Measurements from ENCODE around the gene FAM227B.
"Not testable (repeated sequence)": the region's sequence is repeated elsewhere in the genome, so short reads cannot be mapped to it uniquely, and the experiment has no call there.

FAM227B gene, protein sequence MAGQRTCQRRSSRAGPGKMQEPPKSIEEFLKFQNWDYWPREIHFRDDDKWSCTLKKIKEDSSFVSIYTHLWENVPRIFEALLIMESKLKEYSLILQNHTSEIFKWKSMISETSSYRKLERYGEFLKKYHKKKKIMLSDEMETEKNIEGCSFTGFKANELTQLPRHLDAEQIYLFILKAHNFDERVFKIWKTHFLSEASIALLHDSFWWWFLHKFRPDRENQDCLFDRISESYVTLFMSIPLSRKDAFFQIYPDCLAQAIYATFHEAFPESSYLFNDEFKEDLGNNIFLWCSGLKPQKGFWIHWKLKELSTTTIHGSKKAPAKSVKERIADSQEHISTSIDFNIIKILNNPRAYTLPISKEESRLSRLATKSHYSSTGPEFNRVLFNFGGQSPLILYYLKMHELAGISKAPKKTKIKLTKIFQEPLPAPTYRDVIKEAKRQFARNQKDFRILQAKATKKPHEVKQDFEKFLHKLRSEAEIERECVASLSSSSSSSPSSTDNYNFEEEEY

DNA sequence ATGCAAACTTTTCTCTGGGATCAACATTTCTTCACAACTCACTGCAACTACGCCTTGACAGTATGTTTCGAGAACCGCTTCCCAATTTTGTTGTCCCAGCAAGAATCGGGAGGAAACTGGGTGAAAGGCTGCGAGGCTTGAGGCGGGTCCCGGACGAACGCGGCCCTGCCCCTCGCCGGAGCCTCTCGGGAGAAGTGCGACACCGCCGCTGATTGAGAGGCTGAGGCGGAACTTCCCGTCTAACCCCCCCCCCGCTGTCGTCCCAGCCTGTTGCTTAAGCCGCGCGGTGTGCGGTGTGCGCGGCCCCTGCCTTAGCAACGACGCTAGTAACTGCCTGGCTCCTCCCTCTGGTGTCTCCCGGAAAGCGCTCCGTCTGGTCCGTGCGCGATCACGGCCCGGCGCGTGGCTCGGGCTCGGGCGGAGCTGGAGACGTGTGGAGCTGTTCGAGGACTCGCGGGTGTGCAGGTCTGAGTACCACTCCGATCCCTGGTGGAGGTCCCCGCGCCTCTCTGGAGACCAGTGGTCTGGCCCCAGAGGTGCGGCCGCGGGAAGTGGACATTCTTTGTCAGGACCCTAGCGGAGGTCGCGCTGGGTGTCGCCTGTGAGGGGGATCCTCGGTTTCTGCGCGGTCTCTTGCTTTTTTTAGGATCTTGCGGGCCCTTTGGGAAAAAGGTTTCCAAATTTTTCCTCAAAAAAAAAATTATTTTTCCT, at the start of gene FAM227B, which contains the start of gene DTWD1:
FAM227B (minus strand) TSS at position 161 of the 711 bp plus-strand sequence. CDS start 5,647 bp downstream, outside the sequence.
DTWD1 (plus strand) TSS at position 391 of the 711 bp plus-strand sequence. CDS start 4,120 bp downstream, outside the sequence.
- DNase-seq (ENCODE audit: low spot score), result peak; percentile 97

DNA sequence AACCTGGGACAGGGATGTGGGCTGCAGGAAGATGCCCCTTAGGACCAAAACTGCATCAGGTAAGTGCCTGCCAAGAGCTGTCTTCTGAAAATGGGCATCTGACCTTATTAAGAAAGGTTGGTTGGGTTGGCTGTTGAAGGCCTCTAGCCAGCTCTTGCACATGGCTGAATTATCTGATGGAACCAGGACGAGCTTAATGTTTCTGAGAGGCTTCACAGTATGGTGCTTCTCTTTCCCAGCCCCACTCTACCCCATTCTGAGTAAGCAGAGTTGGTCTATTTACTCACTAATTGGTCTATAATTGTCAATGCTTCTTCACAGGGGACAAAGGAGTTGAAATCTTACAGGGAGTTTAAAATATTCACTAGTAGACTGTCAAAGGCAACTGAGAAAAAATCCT, 48.7 kb upstream of the FAM227B start:
- no peak for DNase-seq (ENCODE audit: low spot score)

DNA sequence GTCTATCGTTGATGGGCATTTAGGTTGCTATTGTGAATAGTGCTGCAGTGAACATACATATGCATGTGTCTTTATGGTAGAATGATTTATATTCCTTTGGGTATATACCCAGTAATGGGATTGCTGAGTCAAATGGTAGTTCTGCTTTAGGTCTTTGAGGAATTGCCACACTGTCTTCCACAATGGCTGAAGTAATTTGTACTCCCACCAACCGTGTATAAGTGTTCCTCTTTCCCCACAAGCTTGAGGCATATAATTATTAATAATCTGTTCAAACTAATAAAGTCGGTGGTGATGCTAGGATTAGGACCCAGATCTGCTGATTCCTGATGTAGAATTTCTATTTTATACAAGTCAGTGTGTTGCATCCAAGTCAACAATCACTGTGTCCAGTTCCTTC, 45.9 kb upstream of the FAM227B start:
- not testable (repeated sequence) for DNase-seq (ENCODE audit: low spot score)

DNA sequence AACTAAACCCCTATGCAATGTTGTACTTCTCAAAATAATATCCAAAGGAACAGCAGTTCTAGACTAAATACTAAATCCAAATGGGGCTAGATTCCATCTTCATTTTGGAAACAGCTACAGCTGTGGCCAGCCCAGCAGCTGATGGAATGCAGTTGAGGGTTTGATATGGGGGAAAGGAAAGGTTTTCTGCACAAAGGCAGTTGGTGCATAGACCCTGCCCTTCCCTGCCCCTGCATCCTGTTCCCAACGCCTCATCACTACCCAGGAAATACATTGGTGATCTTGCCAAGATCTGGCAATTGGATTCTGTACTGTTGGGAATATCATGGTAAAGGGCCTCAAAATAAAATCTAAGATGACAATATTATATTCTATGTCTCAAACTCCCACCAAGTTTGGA, 44.1 kb upstream of the FAM227B start:
- no peak for DNase-seq (ENCODE audit: low spot score)

DNA sequence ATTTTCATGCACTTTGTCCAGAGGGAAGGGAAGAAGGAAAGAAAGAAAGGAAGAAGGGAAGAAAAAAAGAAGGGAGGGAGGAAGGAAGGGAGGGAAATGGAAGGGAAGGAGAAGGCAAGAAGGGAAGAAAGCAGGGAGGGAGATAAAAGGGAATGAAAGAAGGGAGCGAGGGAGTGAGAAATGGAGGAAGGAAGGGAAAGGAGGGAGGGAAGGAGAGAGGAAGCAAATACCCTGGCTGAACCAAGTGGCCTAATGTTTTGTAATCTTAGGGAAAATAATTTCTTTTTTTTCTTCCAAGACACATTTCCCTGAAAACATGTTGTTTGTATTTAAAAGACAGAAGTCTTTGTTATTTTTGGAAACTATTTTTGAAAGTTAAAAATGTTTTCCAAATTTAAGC, 36.1 kb upstream of the FAM227B start:
- no peak for DNase-seq (ENCODE audit: low spot score)

DNA sequence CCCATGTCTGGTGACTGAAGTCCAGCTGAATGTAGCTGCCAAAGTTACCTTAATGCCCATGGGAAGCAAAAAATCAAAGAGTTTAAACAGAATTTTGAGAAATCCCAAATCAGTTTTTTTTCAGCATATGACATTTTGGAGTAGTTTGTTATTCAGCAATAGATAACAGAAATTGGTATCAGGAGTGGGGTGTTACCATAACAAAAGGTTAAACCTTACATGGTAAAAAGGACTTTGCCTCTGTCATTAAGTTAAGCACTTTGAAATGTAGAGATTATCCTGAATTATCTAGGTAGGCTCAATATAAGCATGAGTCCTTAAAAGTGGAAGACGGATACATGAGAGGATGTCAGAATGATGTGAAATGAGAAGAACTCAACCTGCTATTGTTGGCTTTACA, 32.3 kb upstream of the FAM227B start:
- no peak for DNase-seq (ENCODE audit: low spot score)

DNA sequence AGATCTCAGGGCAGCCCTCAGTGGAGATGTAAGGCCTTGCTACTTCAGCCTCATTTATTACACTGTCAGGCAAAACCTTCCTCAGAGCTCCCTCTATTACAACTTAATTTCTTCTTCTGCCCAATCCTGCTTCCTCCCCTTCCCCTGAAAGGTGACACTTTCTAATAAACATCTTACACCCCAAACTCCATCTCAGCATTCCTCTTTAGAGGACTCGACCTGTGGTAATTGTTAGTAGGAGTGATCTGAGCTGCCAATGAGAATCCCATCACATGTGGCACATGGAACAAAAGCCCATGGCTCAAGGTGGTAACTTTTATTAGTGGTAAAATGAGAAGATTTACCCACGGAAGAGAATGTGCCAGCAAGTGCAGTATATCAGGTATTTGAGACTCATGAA, 30.1 kb upstream of the FAM227B start:
- no peak for DNase-seq (ENCODE audit: low spot score)

DNA sequence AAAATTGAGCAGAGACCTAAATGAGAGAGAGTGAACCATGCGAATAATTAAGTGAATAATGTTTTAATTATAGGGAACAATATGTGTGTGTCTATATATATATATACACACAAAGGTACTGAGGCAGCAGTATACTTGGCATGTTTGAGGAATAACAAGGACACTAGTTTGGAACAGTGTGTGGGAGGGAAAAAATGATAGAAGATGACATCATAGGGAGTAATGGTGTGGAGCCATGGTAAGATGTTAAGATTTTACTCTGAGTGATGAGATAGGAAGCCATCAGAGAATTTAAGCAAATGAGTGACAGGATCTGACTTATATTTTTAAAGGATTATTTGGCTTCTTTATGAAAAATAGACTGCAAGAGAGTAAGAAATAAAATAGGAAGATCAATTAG, 29.4 kb upstream of the FAM227B start:
- no peak for DNase-seq (ENCODE audit: low spot score)

DNA sequence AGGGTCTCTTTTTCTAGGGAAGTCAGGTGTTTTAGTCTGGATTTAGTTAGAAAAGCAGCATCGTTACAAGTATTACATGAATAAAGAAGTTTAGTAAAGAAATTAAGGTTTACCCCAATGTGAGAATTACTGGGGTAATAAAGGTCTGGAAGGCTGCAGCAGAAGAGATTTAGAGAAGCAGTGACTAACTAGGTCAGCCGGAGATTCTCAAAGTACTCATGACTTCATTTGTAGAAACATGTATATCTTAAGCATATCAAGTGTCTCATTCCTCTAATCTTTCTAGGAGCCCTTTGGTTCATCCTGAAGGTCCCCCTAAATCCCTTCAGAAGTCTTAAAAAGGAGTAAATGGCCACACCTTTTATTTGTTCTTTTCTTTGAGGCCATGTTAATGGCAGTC, 26.3 kb upstream of the FAM227B start:
- DNase-seq (ENCODE audit: low spot score), result no peak

DNA sequence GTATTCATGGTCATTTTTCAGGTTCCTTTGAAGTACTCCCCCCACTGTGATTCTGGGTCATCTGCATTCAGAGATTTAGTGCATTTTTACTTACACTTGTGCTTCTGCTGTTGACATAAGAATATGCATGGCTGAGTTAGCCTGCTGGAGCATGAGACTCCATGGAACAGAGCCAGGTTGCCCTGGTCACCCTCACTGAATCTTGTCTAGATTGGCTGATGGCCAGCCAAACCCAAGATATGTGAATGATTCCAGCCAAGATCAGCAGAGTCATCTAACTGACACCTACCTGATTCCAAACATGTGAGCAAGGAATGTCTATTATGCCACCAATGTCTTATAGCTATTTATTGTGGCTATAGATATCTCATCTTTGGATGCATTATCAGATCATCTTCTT, 25.3 kb upstream of the FAM227B start:
- DNase-seq (ENCODE audit: low spot score), result peak; percentile 11

DNA sequence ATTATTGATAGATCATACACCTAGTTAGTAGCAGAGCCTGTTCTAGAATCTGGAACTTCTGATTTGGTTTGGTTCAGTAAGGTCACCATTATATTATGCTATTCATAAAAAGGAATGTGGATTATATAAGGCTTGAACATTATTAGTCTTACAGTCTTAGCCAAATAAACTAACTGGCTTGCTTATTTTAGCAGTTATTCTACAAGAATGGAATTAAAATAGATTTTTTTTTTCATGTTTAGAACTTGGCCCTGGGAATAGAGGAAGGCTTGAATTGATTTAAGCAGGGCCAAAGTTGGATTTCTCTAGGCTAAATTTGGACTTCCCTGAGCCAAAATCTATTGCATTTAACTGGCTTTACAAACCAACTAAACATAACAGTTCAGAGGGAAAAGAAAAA, 24.7 kb upstream of the FAM227B start:
- DNase-seq (ENCODE audit: low spot score), result no peak

DNA sequence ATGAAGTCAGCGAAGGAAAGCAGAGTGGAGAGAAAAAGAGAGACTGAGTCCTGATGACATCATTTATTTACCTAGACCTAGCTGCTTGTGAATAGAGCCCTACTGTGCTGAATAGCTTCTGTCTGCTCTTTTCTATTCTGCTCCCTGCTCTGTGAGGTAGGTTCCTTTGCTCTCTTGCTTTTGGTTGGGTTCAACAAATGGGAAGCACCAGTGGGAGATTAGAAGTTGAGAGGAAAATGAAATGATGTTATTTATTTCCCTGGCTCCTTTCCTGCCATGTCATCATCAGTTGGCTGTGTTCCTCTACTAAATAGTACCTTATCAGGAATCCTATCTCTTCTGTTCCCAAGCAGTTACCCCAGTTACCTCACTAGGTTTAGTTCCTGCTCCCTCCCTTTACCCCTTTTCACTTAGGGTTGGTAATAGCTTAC, 23.8 kb upstream of the FAM227B start:
- no peak for DNase-seq (ENCODE audit: low spot score)

DNA sequence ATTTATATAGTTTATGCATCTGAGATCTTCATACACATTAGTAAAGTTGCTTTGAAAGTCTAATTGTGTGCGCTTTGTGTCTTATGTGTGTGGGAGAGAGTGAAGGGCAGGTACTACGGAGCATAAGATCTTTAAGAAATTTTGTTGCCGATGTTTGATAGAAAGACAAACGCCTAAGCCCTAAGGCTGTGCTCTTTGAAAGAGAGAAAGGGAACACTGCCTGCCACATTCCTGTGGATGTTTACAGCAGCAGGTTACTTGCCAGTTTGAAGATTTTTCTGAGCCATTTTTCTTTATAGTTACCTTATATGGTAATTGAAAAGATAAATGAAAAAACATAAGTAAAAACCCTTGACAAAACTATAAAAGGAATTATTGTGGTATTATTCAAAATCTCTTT, 17.2 kb upstream of the FAM227B start:
- no peak for DNase-seq (ENCODE audit: low spot score)

DNA sequence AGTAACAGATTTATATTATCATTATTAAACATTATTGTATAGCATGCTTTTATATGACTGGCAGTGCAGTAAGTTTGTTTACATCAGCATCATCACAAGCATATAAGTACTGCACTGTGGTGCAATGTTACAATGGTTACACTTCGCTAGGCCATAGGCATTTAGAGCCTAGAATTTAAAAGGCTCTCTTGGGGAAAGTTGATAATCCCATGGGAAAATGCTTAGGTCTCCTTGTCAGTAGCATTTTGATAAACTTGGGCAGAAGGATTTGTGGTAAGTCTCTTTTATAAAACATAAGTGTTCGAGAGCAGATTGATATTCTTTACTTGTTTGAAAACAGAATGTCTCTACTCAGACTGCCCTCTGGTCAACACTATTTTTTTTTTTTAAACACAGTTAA, 7.8 kb upstream of the FAM227B start:
- DNase-seq (ENCODE audit: low spot score), result no peak

DNA sequence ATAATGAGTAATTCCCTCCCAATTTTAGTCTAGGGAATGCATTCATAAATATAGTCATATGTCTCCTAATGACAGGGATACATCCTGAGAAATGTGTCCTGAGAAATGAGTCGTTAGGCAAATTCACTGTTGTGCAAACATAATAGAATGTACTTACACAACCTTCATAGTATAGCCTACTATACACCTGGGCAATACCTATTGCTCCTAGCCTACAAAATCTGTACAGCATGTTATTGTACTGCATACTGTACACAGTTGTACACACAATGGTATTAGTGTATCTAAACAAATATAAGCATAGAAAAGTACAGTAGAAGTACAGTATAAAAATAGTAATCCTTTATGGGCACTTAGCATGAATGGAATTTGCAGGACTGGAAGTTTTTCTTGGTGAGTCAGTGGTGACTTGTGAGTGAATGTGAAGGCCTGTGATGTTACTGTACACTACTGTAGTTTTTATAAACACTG, 6.8 kb upstream of the FAM227B start:
- peak; percentile 89 for DNase-seq (ENCODE audit: low spot score)

DNA sequence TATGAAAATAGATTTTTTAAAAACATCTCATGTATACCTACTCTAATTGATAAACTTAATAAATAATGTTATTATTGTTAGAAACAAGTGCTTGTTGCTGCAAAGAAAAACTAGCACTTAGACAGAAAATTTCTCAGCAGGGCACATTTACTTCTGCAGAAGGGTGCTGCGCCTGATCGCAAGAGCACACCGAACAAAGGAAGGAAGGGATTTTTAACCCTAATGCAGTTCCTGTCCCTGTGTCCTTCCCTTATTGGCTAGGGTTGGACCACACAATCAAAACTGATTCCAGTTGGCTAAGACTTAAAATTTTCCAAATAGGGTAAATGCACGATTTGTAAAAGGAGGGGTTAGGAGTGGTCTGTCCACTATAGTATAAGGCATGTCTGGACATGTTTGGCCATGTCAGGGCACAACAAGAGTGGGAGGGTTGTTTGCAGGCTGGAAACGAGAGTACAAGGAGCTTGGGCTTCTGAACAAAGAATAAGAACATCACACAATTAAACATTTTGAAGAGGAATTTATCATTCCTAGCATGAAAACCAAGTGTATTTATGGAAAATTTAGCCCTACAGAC, 4.9 kb upstream of the FAM227B start:
- DNase-seq (ENCODE audit: low spot score), result no peak

DNA sequence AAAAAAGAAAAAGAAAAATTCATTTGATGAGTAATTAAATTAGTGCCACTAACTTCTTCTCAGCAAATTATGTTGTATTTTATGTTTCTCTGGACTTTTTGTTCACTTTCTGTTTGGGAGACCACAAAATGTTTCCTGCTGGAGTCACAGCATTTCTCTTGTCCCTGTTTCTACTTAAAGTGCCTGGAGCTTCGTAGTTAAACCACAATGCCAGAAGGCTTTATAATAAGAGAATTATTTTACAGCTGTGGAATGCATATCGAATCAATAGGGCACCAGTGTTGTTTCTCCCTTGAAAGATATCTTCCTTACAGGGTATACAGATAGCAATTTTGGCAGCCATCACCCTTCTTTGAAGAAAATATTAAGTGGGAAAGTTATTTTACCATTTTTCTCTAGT, 3.4 kb upstream of the FAM227B start:
- DNase-seq (ENCODE audit: low spot score), result no peak

DNA sequence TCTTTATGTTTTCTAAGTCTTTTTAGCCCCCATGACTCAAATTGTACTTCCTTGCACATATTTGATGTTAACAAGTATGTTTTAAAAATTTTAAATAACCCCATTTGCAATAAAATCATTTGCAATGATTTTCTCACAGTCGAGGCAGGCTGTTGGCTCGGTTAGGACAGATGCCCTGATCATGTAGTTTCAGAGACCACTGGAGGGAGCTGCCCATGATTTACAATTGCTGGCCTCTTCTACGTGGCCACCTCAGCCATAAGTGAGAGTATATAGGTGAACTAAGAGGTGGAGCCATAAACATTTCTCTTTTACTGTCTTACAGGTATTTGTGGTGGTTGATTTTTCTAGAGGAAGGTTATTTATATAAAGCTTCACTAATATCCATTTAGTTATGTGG, 1.9 kb upstream of the FAM227B start:
- no peak for DNase-seq (ENCODE audit: low spot score)

DNA sequence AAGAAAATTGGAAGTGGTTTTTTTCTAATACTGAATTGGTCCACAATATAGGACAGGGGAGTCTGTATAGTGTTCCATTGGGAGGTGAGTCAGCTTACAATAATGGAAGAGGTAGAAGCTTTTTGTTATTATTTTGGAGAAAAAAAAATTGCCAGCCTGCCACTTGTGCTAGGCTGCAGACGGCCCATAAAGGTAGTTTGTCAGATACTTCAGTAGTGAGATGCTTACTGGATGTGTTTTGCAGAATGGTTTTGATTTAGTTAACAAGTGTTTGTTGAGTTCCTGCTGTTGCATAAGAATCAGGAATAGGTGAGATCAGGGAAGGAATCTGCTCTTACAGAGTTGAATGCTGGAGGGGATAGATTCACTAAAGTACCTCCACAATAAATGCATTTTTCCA, 1.3 kb upstream of the FAM227B start:
- peak; percentile 32 for DNase-seq (ENCODE audit: low spot score)

DNA sequence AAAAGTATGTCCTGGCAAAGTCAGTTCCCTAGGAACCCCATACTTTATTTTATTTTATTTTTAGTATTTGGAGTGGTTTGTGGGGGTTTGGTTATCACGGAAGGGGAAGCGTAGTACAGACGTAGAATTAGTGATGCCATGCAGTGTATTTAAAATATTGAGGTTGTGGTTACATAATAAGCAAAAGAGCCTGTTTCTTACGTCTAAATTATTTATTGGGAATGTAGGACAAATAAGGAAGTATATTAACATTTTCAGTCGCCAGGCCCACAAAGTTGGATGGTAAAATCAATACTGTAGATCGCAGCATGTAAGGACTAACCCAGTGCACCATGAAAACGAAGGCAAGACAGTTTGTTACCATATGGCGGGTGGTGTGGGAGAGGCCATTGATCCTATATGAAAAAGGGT, 788 bp upstream of the FAM227B start:
- peak; percentile 33 for DNase-seq (ENCODE audit: low spot score)

DNA sequence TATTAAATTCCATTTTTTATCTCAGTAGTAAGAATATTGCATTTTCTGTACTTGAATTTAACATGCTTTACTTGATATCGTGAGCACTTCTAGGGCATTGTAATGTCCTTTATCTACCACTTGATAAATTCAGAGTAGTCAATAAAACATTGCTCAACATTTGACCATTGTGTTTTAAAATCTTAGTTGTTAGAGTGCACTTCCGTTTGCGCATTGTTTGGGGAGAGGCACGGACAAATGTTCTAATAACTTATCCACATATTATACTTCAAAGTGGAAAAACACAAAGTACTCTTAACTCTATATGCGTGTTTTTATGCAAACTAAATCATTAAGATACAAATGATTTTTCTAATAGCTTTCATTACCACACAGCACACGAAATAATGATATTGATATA, 419 bp downstream of the FAM227B start:
- peak; percentile 56 for DNase-seq (ENCODE audit: low spot score)

DNA sequence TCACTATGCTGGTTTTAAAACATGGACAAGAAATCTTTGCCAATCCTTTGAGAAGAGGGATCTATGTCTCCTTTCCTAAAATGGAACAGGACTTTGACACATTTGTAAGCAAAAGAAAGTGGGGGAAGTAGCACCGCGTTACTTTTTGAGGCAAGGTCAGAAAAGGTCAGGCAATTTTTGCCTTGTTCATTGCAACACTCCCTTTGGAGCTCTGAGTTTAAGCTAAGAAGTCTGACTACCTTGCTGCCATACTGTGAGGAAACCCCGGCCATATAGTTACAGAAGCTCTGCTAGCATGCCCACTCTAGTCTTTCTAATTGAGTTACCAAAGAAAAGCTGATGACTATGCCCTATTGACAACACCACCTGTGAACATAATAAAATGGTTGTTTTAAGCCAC, 1.4 kb downstream of the FAM227B start:
- no peak for DNase-seq (ENCODE audit: low spot score)

DNA sequence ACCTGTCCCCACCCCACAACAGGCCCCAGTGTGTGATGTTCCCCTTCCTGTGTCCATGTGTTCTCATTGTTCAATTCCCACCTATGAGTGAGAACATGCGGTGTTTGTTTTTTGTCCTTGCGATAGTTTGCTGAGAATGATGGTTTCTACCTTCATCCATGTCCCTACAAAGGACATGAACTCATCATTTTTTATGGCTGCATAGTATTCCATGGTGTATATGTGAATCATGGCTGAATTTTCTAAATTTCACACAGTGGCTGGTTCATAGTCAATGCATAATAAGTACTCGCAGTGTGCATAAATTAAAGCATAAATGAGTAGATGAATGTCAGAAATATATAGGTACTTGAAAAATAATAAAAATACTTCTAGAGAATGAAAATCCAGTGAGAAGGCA, 8.4 kb downstream of the FAM227B start:
- DNase-seq (ENCODE audit: low spot score), result not testable (repeated sequence)

All from RKO (cell line).